Activated T-helper 17 cell treated with anti-CD3 and anti-CD28 coated beads, Interleukin-2, amount 50 U/mL, for 72 hours (primary cell): Measurements from ENCODE around the gene CAMSAP3. TPM values are rescaled to one million over a fixed set of nuclear protein-coding genes. Genes with fewer than 3 reads are reported as not detected.
"Not testable (repeated sequence)": the region's sequence is repeated elsewhere in the genome, so short reads cannot be mapped to it uniquely, and the experiment has no call there.

Experiments used
- ATAC-seq: fragments of 150-1000 bp; cut with Tn5 transposase; replicated peaks from 2 replicates; pipeline ENCODE4 v1.10.0; 2021; ENCODE audit warnings: mild to moderate bottlenecking, moderate library complexity
- H3K27ac Mint-ChIP-seq: one replicate; pipeline ENCODE4 v1.8.0; 2022; ENCODE audit warnings: mixed read lengths
- H3K27me3 Mint-ChIP-seq: one replicate; pipeline ENCODE4 v1.8.0; 2022; ENCODE audit warnings: mixed read lengths
- H3K36me3 Mint-ChIP-seq: one replicate; pipeline ENCODE4 v1.8.0; 2022; ENCODE audit warnings: low read depth, mild to moderate bottlenecking, mixed read lengths
- H3K4me1 Mint-ChIP-seq: one replicate; pipeline ENCODE4 v1.8.0; 2022; ENCODE audit warnings: mixed read lengths
- H3K4me3 Mint-ChIP-seq: one replicate; pipeline ENCODE4 v1.8.0; 2022; ENCODE audit warnings: mild to moderate bottlenecking, mixed read lengths
- H3K9me3 Mint-ChIP-seq: one replicate; pipeline ENCODE4 v1.8.0; 2022; ENCODE audit warnings: mixed read lengths
- total RNA-seq, 2 donors: library from RNA; stranded (reverse); gene quantifications; one replicate each; pipeline ENCODE4 v1.2.3, GENCODE V29; 2022

Gene CAMSAP3
- total RNA-seq, 2 donors from 2014 or later, result 0.11 to 0.37 TPM

DNA sequence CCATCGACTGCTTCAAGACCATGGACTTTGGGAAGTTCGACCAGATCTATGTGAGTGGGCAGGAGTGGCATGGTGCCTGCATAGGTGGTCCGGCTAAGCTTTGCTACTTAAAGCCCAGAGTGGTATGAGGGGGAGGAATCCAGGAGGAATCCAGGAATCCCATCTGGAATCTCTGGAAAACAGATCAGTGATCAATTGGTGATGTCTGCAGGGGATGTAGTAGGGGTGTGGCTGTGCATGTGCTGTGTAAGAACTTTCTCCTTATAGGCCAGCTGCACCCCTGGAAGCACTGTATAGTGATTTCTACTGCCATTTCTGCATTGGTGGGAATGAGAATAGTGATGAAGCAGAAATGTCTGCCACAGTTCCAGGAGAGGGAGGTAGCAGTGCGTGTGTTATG is 36.6 kb upstream of the CAMSAP3 start:
- no peak overlapping the region for H3K27ac Mint-ChIP-seq
- peaks cover 57% of the 10 kb centered on the region for H3K36me3 Mint-ChIP-seq
- H3K4me1 Mint-ChIP-seq, result no peaks in the 10 kb centered on the region
- no peaks in the 10 kb centered on the region for H3K9me3 Mint-ChIP-seq
- H3K4me3 Mint-ChIP-seq, result no peak overlapping the region
- H3K27me3 Mint-ChIP-seq, result no peaks in the 10 kb centered on the region
- ATAC-seq, result no peak

DNA sequence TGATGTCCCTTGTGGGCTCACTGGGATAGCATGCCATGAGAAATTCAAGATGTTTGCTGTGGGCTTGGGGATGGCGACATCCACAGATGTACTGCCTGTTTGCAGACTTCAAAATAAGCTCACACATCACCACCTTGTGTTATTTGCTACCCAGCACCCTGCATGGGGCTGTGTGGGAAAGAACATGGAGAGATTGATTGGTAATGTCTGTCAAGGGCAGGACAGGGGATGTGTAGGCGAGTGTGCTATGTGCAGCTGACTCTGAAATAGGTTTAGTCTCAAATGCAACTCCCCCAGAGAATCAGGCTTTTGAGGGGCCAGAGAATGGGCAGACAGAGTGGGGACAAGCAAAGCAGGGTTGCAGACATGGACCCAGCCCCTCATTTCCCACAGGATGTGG is 35.4 kb upstream of the CAMSAP3 start:
- Mint-ChIP-seq H3K4me3 (no peak overlapping the region), H3K36me3 (peaks cover 56% of the 10 kb centered on the region), H3K27me3 (no peaks in the 10 kb centered on the region), H3K27ac (no peak overlapping the region), H3K9me3 (no peaks in the 10 kb centered on the region), H3K4me1 (no peaks in the 10 kb centered on the region)
- ATAC-seq, result no peak

DNA sequence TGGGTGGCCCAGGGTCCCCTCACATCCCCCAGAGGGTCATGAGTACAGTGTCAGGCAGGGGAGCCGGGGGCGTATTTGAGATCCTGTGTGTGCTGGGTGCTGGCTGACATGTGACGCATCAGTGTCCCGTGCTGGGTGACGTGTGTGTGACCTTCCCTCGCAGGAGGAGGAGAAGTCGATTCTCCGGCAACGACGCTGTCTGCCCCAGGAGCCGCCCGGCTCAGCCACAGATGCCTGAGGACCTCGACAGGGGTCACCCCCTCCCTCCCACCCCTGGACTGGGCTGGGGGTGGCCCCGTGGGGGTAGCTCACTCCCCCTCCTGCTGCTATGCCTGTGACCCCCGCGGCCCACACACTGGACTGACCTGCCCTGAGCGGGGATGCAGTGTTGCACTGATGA is 34.3 kb upstream of the CAMSAP3 start:
- H3K4me1 Mint-ChIP-seq, result no peaks in the 10 kb centered on the region
- no peaks in the 10 kb centered on the region for H3K9me3 Mint-ChIP-seq
- ATAC-seq, result no peak

DNA sequence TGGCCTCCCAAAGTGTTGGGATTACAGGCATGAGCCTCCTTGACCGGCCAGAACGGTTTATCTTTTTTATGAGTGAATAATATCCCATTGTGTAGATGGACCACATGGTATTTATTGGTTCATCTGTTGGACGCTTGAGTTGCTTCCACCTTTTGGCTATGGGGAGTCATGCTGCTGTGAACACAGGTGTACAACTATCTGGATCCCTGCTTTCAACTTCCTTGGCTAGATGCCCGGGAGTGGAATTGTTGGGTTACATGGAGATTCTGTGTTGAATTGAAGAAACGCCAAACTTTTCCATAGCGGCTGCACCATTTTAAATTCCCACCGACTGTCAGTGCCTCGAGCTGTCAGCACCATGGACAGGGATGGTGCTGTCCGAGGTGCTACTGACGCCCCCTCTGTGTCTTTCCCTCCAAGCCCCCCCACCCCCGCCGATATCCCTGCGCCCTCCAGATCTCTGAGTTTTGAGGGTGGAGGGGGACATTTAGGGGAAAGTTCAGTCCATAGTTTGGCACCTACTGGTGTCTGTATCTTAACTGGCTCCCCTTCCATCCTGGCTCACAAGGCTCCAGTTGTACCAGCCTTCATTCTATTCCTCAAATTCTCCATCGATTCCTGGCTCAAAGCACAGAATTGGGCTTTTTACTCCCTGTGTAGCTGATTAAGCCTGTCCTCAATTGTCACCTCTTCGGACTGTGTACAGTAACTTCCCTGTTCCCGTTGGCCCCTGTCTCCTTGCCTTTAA is 32.8 kb upstream of the CAMSAP3 start:
- peaks cover 30% of the 10 kb centered on the region for H3K36me3 Mint-ChIP-seq
- H3K4me1 Mint-ChIP-seq, result no peaks in the 10 kb centered on the region
- H3K27ac Mint-ChIP-seq, result no peak overlapping the region
- no peaks in the 10 kb centered on the region for H3K9me3 Mint-ChIP-seq
- no peak overlapping the region for H3K4me3 Mint-ChIP-seq
- no peak for ATAC-seq
- no peaks in the 10 kb centered on the region for H3K27me3 Mint-ChIP-seq

More for the DNA sequence above, 34.3 kb upstream of the CAMSAP3 start:
- Mint-ChIP-seq H3K4me3 (no peak overlapping the region), H3K27ac (no peak overlapping the region), H3K27me3 (no peaks in the 10 kb centered on the region), H3K36me3 (peaks cover 45% of the 10 kb centered on the region)

DNA sequence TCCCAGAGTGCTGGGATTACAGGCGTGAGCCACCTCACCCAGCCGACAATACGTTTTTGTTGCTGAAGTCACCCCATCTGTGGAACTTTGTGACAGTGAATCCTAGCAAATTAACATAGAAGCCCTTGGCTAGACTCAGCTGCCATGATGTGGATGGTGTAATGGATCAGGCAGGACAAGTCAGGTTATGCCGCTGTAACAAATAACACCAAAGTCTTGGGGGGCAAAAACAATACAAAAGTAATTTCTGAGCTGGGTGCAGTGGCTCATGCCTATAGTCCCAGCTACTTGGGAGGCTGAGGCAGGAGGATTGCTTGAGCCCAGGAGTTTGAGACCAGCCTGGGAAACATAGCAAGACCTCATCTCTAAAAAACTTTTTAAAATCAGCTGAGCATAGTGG is 30.8 kb upstream of the CAMSAP3 start:
- Mint-ChIP-seq H3K36me3 (peaks cover 11% of the 10 kb centered on the region), H3K27me3 (no peaks in the 10 kb centered on the region), H3K27ac (no peak overlapping the region), H3K4me3 (no peak overlapping the region), H3K4me1 (no peaks in the 10 kb centered on the region), H3K9me3 (no peaks in the 10 kb centered on the region)
- no peak for ATAC-seq

DNA sequence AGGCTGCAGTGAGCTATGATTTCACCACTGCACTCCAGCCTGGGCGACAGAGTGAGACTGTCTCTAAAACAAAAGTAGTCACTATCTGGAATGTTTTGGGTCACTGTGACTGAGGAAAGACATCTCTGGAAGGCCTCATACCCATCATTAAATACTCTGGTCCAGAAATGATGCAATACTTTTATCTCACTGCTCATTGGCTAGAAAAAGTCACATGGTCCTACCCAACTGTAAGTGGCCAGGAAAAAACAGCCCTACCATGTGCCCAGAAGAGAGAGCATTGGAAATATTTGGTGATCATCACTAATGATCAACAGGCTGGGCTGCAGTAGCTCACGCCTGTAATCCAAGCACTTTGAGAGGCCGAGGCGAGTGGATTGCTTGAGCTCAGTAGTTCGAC is 30.3 kb upstream of the CAMSAP3 start:
- H3K27me3 Mint-ChIP-seq, result no peaks in the 10 kb centered on the region
- peaks cover 8% of the 10 kb centered on the region for H3K36me3 Mint-ChIP-seq
- no peaks in the 10 kb centered on the region for H3K9me3 Mint-ChIP-seq
- ATAC-seq, result no peak
- no peak overlapping the region for H3K27ac Mint-ChIP-seq
- H3K4me3 Mint-ChIP-seq, result no peak overlapping the region
- no peaks in the 10 kb centered on the region for H3K4me1 Mint-ChIP-seq

DNA sequence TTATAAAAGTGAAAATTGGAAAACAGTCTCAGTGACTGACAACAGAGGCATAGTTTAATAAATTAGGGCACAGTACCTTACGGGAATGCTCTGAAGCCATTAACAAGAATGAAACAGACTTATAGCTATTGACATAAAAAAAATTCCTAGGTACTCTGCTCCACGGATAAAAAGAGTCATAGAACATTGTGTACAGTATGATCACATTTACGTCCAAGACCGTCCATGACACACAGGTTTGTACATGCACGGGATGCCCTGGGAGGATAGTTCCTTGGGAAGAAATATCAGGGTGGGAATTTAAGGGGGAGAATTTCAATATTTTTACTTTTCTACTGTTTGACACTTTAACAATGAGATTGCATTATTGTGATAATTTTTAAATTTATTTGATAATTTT is 24.9 kb upstream of the CAMSAP3 start:
- H3K27ac Mint-ChIP-seq, result no peak overlapping the region
- no peaks in the 10 kb centered on the region for H3K36me3 Mint-ChIP-seq
- H3K9me3 Mint-ChIP-seq, result no peaks in the 10 kb centered on the region
- peaks cover 3% of the 10 kb centered on the region for H3K27me3 Mint-ChIP-seq
- no peaks in the 10 kb centered on the region for H3K4me1 Mint-ChIP-seq
- no peak for ATAC-seq
- no peak overlapping the region for H3K4me3 Mint-ChIP-seq

DNA sequence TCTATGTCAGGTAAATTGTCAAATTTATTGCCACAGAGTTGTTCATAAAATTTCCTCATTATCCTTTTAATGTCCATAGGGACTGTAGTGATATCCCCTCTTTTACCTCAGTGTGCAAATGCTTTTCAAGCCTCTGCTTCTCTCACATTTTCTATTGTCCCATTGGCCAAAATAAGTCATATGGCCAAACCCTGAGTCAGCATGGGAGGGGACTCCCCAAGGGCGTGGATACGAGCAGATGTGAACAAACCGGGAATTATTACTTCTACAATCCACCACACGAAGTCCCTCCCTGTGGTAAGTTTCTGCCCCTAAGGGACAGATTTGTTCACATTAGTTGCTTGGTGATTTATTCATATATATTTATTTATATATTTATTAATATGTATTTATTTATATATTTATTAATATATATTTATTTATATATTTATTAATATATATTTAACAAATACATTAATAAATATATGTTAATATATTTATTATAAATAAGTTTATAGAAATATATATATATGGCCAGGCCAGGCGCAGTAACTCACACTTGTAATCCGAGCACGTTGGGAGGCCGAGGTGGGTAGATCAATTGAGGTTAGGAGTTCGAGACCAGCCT is 20.1 kb upstream of the CAMSAP3 start:
- Mint-ChIP-seq H3K36me3 (no peaks in the 10 kb centered on the region), H3K4me3 (no peak overlapping the region), H3K9me3 (no peaks in the 10 kb centered on the region), H3K27me3 (peaks cover 7% of the 10 kb centered on the region), H3K27ac (no peak overlapping the region), H3K4me1 (no peaks in the 10 kb centered on the region)
- ATAC-seq, result peak; percentile 67

DNA sequence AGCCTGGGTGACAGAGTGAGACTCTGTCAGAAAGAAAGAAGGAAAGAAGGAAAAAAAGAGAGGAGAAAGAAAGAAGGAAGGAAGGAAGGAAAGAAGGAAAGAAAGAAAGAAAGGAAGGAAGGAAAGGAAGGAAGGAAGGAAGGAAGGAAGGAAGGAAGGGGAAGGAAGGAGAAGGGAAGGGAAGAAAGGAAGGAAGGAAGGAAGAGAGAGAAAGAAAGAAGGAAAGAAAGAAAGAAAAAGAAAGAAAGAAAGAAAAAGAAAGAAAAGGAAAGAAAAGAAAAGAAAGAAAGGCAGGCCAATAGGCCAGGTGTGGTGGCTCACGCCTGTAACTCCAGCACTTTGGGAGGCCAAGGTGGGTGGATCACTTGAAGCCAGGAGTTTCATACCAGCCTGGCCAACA is 18.2 kb upstream of the CAMSAP3 start:
- not testable (repeated sequence) for ATAC-seq, H3K27me3 Mint-ChIP-seq, H3K9me3 Mint-ChIP-seq, H3K36me3 Mint-ChIP-seq, H3K27ac Mint-ChIP-seq, H3K4me1 Mint-ChIP-seq, H3K4me3 Mint-ChIP-seq

DNA sequence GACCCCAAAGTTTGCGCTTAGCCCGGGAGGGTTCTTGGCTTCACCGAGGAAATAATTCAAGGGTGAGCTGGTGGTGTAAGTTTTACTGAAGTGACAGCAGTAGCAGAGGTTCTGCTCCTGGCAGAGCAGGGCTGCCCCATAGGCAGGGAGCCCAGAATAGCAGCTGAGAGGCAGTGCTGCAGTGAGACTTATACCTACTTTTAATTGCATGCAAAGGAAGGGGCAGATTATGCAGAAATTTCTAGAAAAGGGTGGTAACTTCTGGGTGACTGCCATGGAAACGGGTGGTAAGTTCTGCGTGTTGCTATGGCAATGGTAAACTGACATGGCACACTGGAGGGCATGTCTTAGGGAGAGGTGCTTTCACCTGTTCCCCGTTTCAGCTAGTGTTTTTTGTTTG is 17.5 kb upstream of the CAMSAP3 start:
- no peaks in the 10 kb centered on the region for H3K9me3 Mint-ChIP-seq

DNA sequence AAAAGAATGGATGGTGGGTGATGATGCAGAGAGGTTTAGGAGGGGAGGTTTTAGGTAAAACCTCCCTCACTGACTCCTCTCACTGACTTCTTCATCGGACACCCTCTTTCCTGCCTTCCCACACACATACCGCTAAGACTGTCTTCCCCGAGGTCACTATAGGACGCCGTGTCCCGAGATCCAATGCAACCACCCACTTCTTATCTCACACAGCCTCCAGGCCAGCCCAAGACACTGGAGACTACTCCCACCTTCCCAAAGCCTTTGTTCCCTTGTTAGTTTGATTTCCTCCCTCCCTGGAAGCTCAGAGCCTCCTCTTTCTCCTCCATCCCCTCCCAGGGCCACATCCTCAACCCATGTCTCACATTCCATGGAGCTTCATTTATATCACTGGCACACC is 16.5 kb upstream of the CAMSAP3 start:
- Mint-ChIP-seq H3K27me3 (peaks cover 11% of the 10 kb centered on the region), H3K36me3 (no peaks in the 10 kb centered on the region), H3K27ac (no peak overlapping the region), H3K4me1 (no peaks in the 10 kb centered on the region), H3K9me3 (no peaks in the 10 kb centered on the region), H3K4me3 (no peak overlapping the region)
- no peak for ATAC-seq

More for the DNA sequence above, 17.5 kb upstream of the CAMSAP3 start:
- Mint-ChIP-seq H3K4me1 (no peaks in the 10 kb centered on the region), H3K27ac (no peak overlapping the region), H3K36me3 (no peaks in the 10 kb centered on the region), H3K4me3 (no peak overlapping the region), H3K27me3 (peaks cover 11% of the 10 kb centered on the region)
- no peak for ATAC-seq

DNA sequence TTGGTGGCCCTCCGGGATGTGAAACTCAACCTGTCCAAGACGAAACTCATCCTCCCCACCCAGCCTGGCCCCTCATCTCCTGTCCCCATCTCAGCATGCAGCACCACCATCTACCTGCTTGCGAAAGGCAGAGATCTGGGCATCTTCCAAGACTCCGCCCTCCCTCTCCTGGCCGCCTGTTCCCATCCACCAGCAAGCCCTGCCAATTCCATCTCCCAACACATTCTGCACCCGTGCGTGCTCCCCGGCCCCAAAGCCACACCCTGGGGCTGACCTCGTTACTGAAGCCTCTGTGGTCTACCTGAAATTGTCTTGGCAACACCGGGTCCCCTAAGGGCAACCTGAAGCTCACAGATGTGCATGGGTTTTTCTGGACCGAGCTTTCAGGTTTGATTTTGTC is 13.2 kb upstream of the CAMSAP3 start:
- H3K4me3 Mint-ChIP-seq, result no peak overlapping the region
- peaks cover 7% of the 10 kb centered on the region for H3K27me3 Mint-ChIP-seq
- no peaks in the 10 kb centered on the region for H3K9me3 Mint-ChIP-seq
- no peaks in the 10 kb centered on the region for H3K36me3 Mint-ChIP-seq
- no peak for ATAC-seq
- H3K4me1 Mint-ChIP-seq, result no peaks in the 10 kb centered on the region
- H3K27ac Mint-ChIP-seq, result no peak overlapping the region

DNA sequence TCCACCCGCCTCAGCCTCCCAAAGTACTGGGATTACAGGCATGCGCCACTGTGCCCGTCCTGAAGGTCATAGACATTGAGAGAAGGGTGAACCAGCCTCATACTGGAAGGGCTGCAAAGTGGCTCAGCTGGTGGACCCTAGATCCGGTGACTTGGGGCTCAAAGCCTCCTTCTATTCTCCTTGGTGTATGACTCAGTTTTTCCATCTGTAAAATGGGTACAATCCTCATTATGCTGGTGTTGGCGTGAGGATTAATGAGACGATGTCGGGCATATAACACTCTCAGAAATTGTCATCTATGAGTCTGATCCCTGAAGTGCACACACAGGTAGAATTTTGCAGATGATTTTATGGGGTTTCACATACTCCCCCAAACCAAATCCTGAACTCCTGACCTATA is 5.8 kb upstream of the CAMSAP3 start:
- no peak for ATAC-seq
- H3K27ac Mint-ChIP-seq, result no peak overlapping the region
- no peaks in the 10 kb centered on the region for H3K9me3 Mint-ChIP-seq
- H3K4me3 Mint-ChIP-seq, result no peak overlapping the region
- H3K27me3 Mint-ChIP-seq, result peaks cover 9% of the 10 kb centered on the region
- no peaks in the 10 kb centered on the region for H3K4me1 Mint-ChIP-seq
- no peaks in the 10 kb centered on the region for H3K36me3 Mint-ChIP-seq

DNA sequence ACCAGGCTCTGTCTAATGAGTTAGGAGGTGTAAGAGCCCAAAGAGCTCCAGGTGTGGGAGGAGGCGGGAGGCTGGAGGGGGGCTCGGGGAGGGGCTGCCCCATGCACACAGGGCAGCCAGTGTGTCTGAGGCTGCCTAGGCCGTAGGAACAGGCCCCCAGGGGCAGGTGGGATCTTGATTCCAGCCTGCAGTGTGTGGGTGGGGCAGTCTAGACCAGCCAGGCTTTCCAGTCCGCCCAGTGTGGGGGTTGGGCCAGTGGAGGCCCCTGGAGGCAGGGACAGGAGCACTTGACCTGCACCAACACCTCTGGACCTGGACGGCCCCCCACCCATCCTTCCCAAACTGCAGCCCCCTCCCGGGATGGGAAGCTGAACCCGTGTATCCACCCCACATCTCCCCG is 5.4 kb upstream of the CAMSAP3 start:
- no peak overlapping the region for H3K27ac Mint-ChIP-seq
- H3K4me1 Mint-ChIP-seq, result peaks cover 3% of the 10 kb centered on the region
- no peaks in the 10 kb centered on the region for H3K36me3 Mint-ChIP-seq
- no peak for ATAC-seq
- peaks cover 12% of the 10 kb centered on the region for H3K27me3 Mint-ChIP-seq
- H3K4me3 Mint-ChIP-seq, result no peak overlapping the region
- no peaks in the 10 kb centered on the region for H3K9me3 Mint-ChIP-seq

DNA sequence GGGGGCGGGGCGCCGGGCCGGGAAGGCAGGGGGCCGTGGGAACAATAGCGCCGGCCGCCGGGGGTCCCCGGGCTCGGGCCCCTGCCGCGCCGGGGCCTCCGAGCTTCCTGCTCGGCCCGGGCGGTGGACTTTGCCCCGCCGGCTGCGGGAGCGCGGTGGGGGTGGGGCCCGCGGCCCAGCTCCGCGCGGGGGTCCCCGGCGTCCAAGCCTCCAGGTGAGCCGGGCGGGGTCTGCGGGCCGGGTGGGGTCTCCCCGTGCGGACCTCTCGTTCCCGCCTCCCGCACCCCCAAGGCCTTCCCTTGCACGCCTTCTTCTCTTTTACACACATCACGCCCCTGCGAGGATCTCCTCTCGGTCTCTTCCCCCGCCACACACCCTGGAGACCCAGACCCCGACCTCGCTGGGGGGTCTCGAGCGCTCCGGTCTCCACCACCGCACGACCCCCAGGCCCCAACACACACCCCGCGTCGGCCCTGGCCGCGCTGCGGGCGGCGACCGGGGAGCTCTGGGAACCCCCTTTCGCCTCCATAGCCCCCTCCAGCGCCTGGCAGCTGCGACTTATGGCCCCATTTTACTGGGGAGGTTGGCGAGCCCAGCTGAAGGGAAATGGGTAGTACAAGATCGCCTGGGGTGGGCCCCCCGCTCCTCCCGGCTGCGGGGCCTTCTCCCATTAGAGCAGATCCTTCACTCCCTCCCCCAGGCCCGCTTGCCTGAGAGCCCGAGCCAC is 711 bp downstream of the CAMSAP3 start:
- Mint-ChIP-seq H3K27me3 (peaks cover 30% of the 10 kb centered on the region), H3K36me3 (peaks cover 12% of the 10 kb centered on the region), H3K4me3 (peak overlapping the region; percentile 30), H3K9me3 (no peaks in the 10 kb centered on the region), H3K27ac (no peak overlapping the region), H3K4me1 (peaks cover 10% of the 10 kb centered on the region)
- ATAC-seq, result no peak
